HCT116 (cell line): Measurements from ENCODE around the gene MSI2.

Experiments used
- CTCF ChIP-seq, 3 experiments: fragments of 200-600 bp in 1 of 3; sonication (generic) in 1 of 3; IDR thresholded peaks in 2 of 3; conservative IDR thresholded peaks in 1 of 3; 2 replicates each; pipeline ENCODE4 v1.5.1; 2012 to 2017; ENCODE audit warnings: low read depth in 2 of 3, low read length in 2 of 3, antibody characterized with exemption in 1 of 3, borderline replicate concordance in 1 of 3, control low read depth in 1 of 3, mild to moderate bottlenecking in 1 of 3, mixed read lengths in 1 of 3, mixed run types in 1 of 3, moderate library complexity in 1 of 3; ENCODE audit not compliant: insufficient read depth in 1 of 3
- EGR1 ChIP-seq: IDR thresholded peaks from 2 replicates; pipeline ENCODE4 v1.6.1; 2012; ENCODE audit warnings: low read depth
- MAX ChIP-seq: IDR thresholded peaks from 2 replicates; pipeline ENCODE4 v1.6.1; 2012
- POLR2A ChIP-seq: IDR thresholded peaks from 2 replicates; pipeline ENCODE4 v1.7.0; 2011; ENCODE audit warnings: borderline replicate concordance; ENCODE audit not compliant: insufficient read depth, insufficient read length; ENCODE audit errors: extremely low read depth
- POLR2AphosphoS5 ChIP-seq: IDR thresholded peaks from 2 replicates; pipeline ENCODE4 v1.6.1; 2011; ENCODE audit warnings: mild to moderate bottlenecking, low read depth, low read length, moderate library complexity
- REST ChIP-seq: IDR thresholded peaks from 2 replicates; pipeline ENCODE4 v1.6.1; 2012; ENCODE audit warnings: low read depth

GRCh38 chr17:57663326-57664070, 407.2 kb downstream of the MSI2 start:
- TF ChIP-seq CTCF (IDR thresholded peaks at IDR 0.05 in 2 of 3, conservative IDR thresholded peaks at IDR 0.05 in 1 of 3; ENCODE audit: borderline replicate concordance in 1 of 3, insufficient read depth in 1 of 3, low read depth in 2 of 3, low read length in 2 of 3) (no peak), MAX (no peak), EGR1 (no peak), POLR2A (no peak), REST (no peak), POLR2AphosphoS5 (no peak)
